HCT116 (cell line): ENCODE data around the gene FMN2. TPM values are rescaled to one million over a fixed set of nuclear protein-coding genes. Genes with fewer than 3 reads are reported as not detected.

Experiments used
- ATAC-seq: fragments of 200-7000 bp; cut with Tn5 transposase; 2 replicates; pipeline ENCODE4 v1.9.1; 2020; ENCODE audit warnings: mild to moderate bottlenecking, moderate library complexity
- BruUV-seq: library from RNA; stranded (reverse); fragments of 400-500 nt; replicated peaks from 2 replicates; lab custom pipeline; 2021; lab: Mats Ljungman, UMichigan
- CTCF ChIA-PET: fragments of 300-600 bp; sonication (Branson Sonifier 250); formaldehyde crosslinking; loops from one replicate; lab custom pipeline; 2021; ENCODE audit warnings: antibody characterized with exemption; lab: Charles Lee
- POLR2A ChIA-PET: fragments of 300-600, 350-600 bp; sonication (Branson Sonifier 250); formaldehyde crosslinking; loops from one replicate; lab custom pipeline; 2021; ENCODE audit warnings: antibody characterized with exemption; lab: Charles Lee
- RAD21 ChIA-PET, 2 experiments: fragments of 300-600 bp; sonication (Branson Sonifier 250); formaldehyde crosslinking; loops; one replicate each; lab custom pipeline; 2023; ENCODE audit warnings: low total read pairs in 2 of 2; ENCODE audit not compliant: uncharacterized antibody in 2 of 2, unreplicated experiment in 2 of 2, low non-redundant PET in 1 of 2; lab: Charles Lee
- DNase-seq: peaks from one replicate; pipeline ENCODE4 v3.0.0-alpha.2; 2010; ENCODE audit warnings: low read depth, low spot score
- H2AFZ ChIP-seq: fragments of 200-600 bp; shearing (Covaris generic), sonication (generic); 2 replicates; pipeline ENCODE4 v1.6.1; 2017; ENCODE audit warnings: low read depth, mixed run types, mixed read lengths, antibody characterized with exemption, low read length; ENCODE audit not compliant: poor library complexity, severe bottlenecking
- H3K27ac ChIP-seq: 2 replicates; pipeline ENCODE4 v1.5.1; 2012; ENCODE audit warnings: low read depth, low read length
- H3K27me3 ChIP-seq: fragments of 200-600 bp; sonication (generic); 2 replicates; pipeline ENCODE4 v1.6.1; 2016; ENCODE audit warnings: mixed run types, low read length, mixed read lengths; ENCODE audit not compliant: insufficient read depth
- H3K36me3 ChIP-seq, 2 experiments: fragments of 200-500 bp in 1 of 2; fragments of 200-600 bp in 1 of 2; sonication (Bioruptor generic) in 1 of 2; sonication (generic) in 1 of 2; 2 replicates each; pipeline versions ENCODE4 v1.5.1 to v1.6.1; 2014 to 2016; ENCODE audit warnings: low read length in 2 of 2, inconsistent platforms in 1 of 2, mixed read lengths in 1 of 2, mixed run types in 1 of 2; ENCODE audit not compliant: insufficient read depth in 2 of 2, control insufficient read depth in 1 of 2
- H3K4me1 ChIP-seq, 2 experiments: fragments of 200-600 bp in 1 of 2; sonication (generic) in 1 of 2; 2 replicates each; pipeline versions ENCODE4 v1.5.1 to v1.6.1; 2012 to 2017; ENCODE audit warnings: low read length in 2 of 2, inconsistent platforms in 1 of 2, mild to moderate bottlenecking in 1 of 2, mixed read lengths in 1 of 2, mixed run types in 1 of 2, moderate library complexity in 1 of 2; ENCODE audit not compliant: insufficient read depth in 2 of 2, control insufficient read depth in 1 of 2
- H3K4me2 ChIP-seq: fragments of 200-600 bp; sonication (generic); 2 replicates; pipeline ENCODE4 v1.6.1; 2017; ENCODE audit warnings: mixed run types, low read length, mixed read lengths
- H3K4me3 ChIP-seq, 2 experiments: fragments of 200-600 bp in 1 of 2; sonication (generic) in 1 of 2; replicated peaks in 1 of 2; 2 replicates each; pipeline ENCODE4 v1.5.1; 2011 to 2016; ENCODE audit warnings: low read length in 2 of 2, control low read depth in 1 of 2, low read depth in 1 of 2, mild to moderate bottlenecking in 1 of 2, mixed read lengths in 1 of 2, mixed run types in 1 of 2
- H3K79me2 ChIP-seq: fragments of 200-600 bp; sonication (generic); 2 replicates; pipeline ENCODE4 v1.6.1; 2017; ENCODE audit warnings: mild to moderate bottlenecking, mixed run types, low read length, moderate library complexity, mixed read lengths; ENCODE audit not compliant: insufficient read depth
- H3K9ac ChIP-seq: fragments of 200-600 bp; sonication (generic); 2 replicates; pipeline ENCODE4 v1.6.1; 2016; ENCODE audit warnings: low read length, mixed read lengths
- H3K9me2 ChIP-seq: fragments of 200-600 bp; sonication (generic), shearing (Covaris generic); 2 replicates; pipeline ENCODE4 v1.6.1; 2017; ENCODE audit warnings: mixed run types, mild to moderate bottlenecking, moderate library complexity; ENCODE audit not compliant: insufficient read depth
- H3K9me3 ChIP-seq, 2 experiments: fragments of 200-500 bp in 1 of 2; fragments of 200-600 bp in 1 of 2; sonication (Bioruptor generic) in 1 of 2; sonication (generic) in 1 of 2; 2 replicates each; pipeline ENCODE4 v1.6.1; 2014 to 2017; ENCODE audit warnings: low read length in 2 of 2, mixed read lengths in 2 of 2, inconsistent platforms in 1 of 2, low read depth in 1 of 2, mild to moderate bottlenecking in 1 of 2, mixed run types in 1 of 2, moderate library complexity in 1 of 2; ENCODE audit not compliant: control insufficient read depth in 1 of 2, insufficient read depth in 1 of 2
- H4K20me1 ChIP-seq: fragments of 200-600 bp; sonication (generic), shearing (Covaris generic); 2 replicates; pipeline ENCODE4 v1.6.1; 2017; ENCODE audit warnings: mixed run types, mild to moderate bottlenecking, moderate library complexity; ENCODE audit not compliant: insufficient read depth
- CEBPB ChIP-seq: IDR thresholded peaks from 2 replicates; pipeline ENCODE4 v1.6.1; 2012; ENCODE audit warnings: low read depth
- EZH2 ChIP-seq: fragments of 200-600 bp; sonication (generic); IDR thresholded peaks from 2 replicates; pipeline ENCODE4 v1.6.1; 2017; ENCODE audit warnings: antibody characterized with exemption, mixed run types
- RAD21 ChIP-seq: IDR thresholded peaks from 2 replicates; pipeline ENCODE4 v1.6.1; 2012; ENCODE audit warnings: low read depth, mild to moderate bottlenecking
- REST ChIP-seq: IDR thresholded peaks from 2 replicates; pipeline ENCODE4 v1.6.1; 2012; ENCODE audit warnings: low read depth
- SP1 ChIP-seq: IDR thresholded peaks from 2 replicates; pipeline ENCODE4 v1.6.1; 2012; ENCODE audit warnings: low read depth
- ZBTB33 ChIP-seq: IDR thresholded peaks from 2 replicates; pipeline ENCODE4 v1.6.1; 2011; ENCODE audit warnings: mild to moderate bottlenecking, low read length, moderate library complexity; ENCODE audit not compliant: insufficient replicate concordance; ENCODE audit errors: extremely low read depth
- intact Hi-C: fragments of 100-400 bp; cut with micrococcal nuclease; formaldehyde crosslinking; loops from 2 replicates; pipeline ENCODE4 v1.10.0; 2022
- total RNA-seq: library from RNA; stranded (reverse); gene quantifications from one replicate; pipeline ENCODE4 v1.2.1, GENCODE V29; 2021; ENCODE audit not compliant: unreplicated experiment

FMN2 gene
- total RNA-seq, 1 experiment from 2014 or later, result not detected

GRCh38 chr1:240226102-240226501 lies 134.4 kb downstream of the FMN2 start:
- Histone ChIP-seq H4K20me1 (no peaks in the 10 kb centered on the region), H2AFZ (no peak overlapping the region), H3K9ac (no peak overlapping the region), H3K4me2 (no peak overlapping the region), H3K27ac (no peak overlapping the region), H3K4me3 (no peak overlapping the region), H3K79me2 (no peaks in the 10 kb centered on the region), H3K36me3 (no peaks in the 10 kb centered on the region), H3K4me1 (no peaks in the 10 kb centered on the region), H3K27me3 (no peaks in the 10 kb centered on the region), H3K9me2 (no peaks in the 10 kb centered on the region), H3K9me3 (peaks cover 5 to 12% of the 10 kb centered on the region in 2 experiments; a peak in 2 of 4 replicates)
- TF ChIP-seq SP1, result no peak
- TF ChIP-seq ZBTB33, result no peak
- no peak for TF ChIP-seq REST
- TF ChIP-seq RAD21, result no peak
- TF ChIP-seq EZH2, result no peak
- no peak for TF ChIP-seq CEBPB
- ChIA-PET RAD21 (no interaction called here), POLR2A (no interaction called here), CTCF (no interaction called here)
- BruUV-seq, result no TSS peak
- ATAC-seq (no peak), DNase-seq (no peak)
- intact Hi-C loops, result no loop called here
